ENCODE results near the gene USP54. TPM values are rescaled to one million over a fixed set of nuclear protein-coding genes. Genes with fewer than 3 reads are reported as not detected.

The USP54 gene
- total and polyA plus RNA-seq, 9 of the 15 experiments (the other 6 are each of a cell fraction or from before 2014, with no cell fraction given): 3.8 to 40.1 (median 16.9) TPM

DNA sequence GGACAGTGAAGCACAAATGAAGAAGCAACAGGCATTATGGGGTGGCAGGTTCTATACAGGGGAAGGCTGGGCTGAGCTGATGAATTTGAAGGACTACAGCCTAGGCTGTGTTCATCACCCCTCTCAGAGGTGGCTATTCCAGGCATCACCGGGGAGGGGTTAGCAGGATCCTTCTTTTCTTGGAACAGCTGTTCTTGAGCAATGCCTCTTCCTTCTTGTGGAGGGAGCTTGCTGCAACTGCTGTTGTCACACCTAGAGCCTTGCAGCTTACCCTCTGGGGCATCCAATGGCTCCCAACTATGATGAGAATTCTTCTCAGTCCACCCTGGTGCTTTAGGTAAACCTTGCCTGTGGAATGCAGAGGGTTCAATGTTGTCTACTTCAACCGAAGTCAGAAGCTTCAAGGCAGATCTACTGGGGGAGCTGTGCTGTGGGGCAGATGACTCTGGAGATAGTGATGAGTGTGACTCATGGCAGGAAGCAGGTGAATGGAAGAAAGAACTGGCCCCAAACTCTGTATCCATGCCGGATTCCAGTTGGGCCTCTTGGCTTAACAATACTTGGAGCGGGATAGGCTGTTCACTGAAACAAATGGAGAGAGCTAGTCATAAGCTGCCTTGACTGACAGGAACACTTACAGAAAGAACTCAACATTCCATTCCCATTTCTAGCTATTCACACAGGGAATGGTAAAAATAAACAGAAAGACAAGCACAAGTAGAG lies 73.8 kb downstream of the USP54 start (continued):
- no peak for TF ChIP-seq CCAR2 (IDR thresholded peaks at IDR 0.05; ENCODE audit: low read depth, low read length)
- TF ChIP-seq, protein P1, sequence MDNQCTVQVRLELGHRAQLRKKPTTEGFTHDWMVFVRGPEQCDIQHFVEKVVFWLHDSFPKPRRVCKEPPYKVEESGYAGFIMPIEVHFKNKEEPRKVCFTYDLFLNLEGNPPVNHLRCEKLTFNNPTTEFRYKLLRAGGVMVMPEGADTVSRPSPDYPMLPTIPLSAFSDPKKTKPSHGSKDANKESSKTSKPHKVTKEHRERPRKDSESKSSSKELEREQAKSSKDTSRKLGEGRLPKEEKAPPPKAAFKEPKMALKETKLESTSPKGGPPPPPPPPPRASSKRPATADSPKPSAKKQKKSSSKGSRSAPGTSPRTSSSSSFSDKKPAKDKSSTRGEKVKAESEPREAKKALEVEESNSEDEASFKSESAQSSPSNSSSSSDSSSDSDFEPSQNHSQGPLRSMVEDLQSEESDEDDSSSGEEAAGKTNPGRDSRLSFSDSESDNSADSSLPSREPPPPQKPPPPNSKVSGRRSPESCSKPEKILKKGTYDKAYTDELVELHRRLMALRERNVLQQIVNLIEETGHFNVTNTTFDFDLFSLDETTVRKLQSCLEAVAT (IDR thresholded peaks at IDR 0.05): no peak
- TF ChIP-seq SMARCA4 (IDR thresholded peaks at IDR 0.05): peak; percentile 97
- TF ChIP-seq, protein P2, sequence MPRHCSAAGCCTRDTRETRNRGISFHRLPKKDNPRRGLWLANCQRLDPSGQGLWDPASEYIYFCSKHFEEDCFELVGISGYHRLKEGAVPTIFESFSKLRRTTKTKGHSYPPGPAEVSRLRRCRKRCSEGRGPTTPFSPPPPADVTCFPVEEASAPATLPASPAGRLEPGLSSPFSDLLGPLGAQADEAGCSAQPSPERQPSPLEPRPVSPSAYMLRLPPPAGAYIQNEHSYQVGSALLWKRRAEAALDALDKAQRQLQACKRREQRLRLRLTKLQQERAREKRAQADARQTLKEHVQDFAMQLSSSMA (CRISPR knock-in tag; IDR thresholded peaks at IDR 0.05): no peak
- no peak for TF ChIP-seq ZNF224 (CRISPR knock-in tag; IDR thresholded peaks at IDR 0.05)
- TF ChIP-seq, protein P3, sequence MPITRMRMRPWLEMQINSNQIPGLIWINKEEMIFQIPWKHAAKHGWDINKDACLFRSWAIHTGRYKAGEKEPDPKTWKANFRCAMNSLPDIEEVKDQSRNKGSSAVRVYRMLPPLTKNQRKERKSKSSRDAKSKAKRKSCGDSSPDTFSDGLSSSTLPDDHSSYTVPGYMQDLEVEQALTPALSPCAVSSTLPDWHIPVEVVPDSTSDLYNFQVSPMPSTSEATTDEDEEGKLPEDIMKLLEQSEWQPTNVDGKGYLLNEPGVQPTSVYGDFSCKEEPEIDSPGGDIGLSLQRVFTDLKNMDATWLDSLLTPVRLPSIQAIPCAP (CRISPR knock-in tag; IDR thresholded peaks at IDR 0.05; ENCODE audit: borderline replicate concordance): no peak
- no peak for TF ChIP-seq NUFIP1 (IDR thresholded peaks at IDR 0.05; ENCODE audit: partially characterized antibody)
- no peak for TF ChIP-seq GTF2E2 (tag; IDR thresholded peaks at IDR 0.05)
- TF ChIP-seq ZNF384 (IDR thresholded peaks at IDR 0.05; ENCODE audit: low read depth, low read length): no peak
- no peak for TF ChIP-seq SMC3 (conservative IDR thresholded peaks at IDR 0.05; ENCODE audit: insufficient read depth, low read depth, low read length)
- TF ChIP-seq, protein P4, sequence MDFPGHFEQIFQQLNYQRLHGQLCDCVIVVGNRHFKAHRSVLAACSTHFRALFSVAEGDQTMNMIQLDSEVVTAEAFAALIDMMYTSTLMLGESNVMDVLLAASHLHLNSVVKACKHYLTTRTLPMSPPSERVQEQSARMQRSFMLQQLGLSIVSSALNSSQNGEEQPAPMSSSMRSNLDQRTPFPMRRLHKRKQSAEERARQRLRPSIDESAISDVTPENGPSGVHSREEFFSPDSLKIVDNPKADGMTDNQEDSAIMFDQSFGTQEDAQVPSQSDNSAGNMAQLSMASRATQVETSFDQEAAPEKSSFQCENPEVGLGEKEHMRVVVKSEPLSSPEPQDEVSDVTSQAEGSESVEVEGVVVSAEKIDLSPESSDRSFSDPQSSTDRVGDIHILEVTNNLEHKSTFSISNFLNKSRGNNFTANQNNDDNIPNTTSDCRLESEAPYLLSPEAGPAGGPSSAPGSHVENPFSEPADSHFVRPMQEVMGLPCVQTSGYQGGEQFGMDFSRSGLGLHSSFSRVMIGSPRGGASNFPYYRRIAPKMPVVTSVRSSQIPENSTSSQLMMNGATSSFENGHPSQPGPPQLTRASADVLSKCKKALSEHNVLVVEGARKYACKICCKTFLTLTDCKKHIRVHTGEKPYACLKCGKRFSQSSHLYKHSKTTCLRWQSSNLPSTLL (IDR thresholded peaks at IDR 0.05): no peak
- no peak for TF ChIP-seq LARP7 (IDR thresholded peaks at IDR 0.05)
- TF ChIP-seq, protein P5, sequence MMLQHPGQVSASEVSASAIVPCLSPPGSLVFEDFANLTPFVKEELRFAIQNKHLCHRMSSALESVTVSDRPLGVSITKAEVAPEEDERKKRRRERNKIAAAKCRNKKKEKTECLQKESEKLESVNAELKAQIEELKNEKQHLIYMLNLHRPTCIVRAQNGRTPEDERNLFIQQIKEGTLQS (IDR thresholded peaks at IDR 0.05): peak; percentile 92
- TF ChIP-seq, protein P5 (CRISPR knock-in tag; conservative IDR thresholded peaks at IDR 0.05): no peak
- TF ChIP-seq, protein P6, sequence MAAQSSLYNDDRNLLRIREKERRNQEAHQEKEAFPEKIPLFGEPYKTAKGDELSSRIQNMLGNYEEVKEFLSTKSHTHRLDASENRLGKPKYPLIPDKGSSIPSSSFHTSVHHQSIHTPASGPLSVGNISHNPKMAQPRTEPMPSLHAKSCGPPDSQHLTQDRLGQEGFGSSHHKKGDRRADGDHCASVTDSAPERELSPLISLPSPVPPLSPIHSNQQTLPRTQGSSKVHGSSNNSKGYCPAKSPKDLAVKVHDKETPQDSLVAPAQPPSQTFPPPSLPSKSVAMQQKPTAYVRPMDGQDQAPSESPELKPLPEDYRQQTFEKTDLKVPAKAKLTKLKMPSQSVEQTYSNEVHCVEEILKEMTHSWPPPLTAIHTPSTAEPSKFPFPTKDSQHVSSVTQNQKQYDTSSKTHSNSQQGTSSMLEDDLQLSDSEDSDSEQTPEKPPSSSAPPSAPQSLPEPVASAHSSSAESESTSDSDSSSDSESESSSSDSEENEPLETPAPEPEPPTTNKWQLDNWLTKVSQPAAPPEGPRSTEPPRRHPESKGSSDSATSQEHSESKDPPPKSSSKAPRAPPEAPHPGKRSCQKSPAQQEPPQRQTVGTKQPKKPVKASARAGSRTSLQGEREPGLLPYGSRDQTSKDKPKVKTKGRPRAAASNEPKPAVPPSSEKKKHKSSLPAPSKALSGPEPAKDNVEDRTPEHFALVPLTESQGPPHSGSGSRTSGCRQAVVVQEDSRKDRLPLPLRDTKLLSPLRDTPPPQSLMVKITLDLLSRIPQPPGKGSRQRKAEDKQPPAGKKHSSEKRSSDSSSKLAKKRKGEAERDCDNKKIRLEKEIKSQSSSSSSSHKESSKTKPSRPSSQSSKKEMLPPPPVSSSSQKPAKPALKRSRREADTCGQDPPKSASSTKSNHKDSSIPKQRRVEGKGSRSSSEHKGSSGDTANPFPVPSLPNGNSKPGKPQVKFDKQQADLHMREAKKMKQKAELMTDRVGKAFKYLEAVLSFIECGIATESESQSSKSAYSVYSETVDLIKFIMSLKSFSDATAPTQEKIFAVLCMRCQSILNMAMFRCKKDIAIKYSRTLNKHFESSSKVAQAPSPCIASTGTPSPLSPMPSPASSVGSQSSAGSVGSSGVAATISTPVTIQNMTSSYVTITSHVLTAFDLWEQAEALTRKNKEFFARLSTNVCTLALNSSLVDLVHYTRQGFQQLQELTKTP (IDR thresholded peaks at IDR 0.05; ENCODE audit: low read depth in 1 of 2, partially characterized antibody in 2 of 2): peak in 1 of 2 experiments; percentile 8
- TF ChIP-seq PTTG1 (tag; IDR thresholded peaks at IDR 0.05; ENCODE audit: low read depth): no peak
- TF ChIP-seq ETV6 (IDR thresholded peaks at IDR 0.05; ENCODE audit: borderline replicate concordance in 1 of 2, low read depth in 2 of 2, low read length in 1 of 2): no peak
- no peak for TF ChIP-seq ETV6 (CRISPR knock-in tag; IDR thresholded peaks at IDR 0.05; ENCODE audit: borderline replicate concordance)

Data from K562 (cell line).